Measurements from ENCODE around the gene FITM1. TPM values are rescaled to one million over a fixed set of nuclear protein-coding genes. Genes with fewer than 3 reads are reported as not detected.

Gene FITM1
- total RNA-seq, 1 donor from 2014 or later = 0.27 TPM

DNA sequence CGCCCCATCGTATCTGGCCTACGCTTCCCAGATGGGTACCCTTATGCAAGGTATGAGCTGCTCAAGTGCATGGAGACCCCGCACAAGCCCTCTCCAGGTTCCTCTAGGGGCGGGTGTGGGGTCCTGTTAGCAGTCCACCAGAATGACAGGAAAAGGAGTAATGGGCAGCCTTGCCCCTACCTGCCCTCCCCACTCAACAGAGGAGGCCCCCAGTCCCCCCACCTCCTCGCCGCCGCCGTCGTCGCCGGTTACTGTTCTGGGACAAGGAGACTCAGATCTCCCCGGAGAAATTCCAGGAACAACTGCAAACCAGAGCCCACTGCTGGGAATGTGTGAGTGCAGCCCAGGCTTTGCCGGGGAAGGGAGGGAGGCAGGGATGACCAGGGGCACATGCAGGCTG lies 47.4 kb downstream of the FITM1 start:
- H3K27ac Mint-ChIP-seq (ENCODE audit: unreplicated experiment) = no peak overlapping the region

GRCh38 chr14:24178399-24179178 lies 48.1 kb downstream of the FITM1 start:
- Mint-ChIP-seq H3K27me3 (ENCODE audit: low read depth) (no peaks in the 10 kb centered on the region), H3K27ac (ENCODE audit: unreplicated experiment) (no peak overlapping the region), H3K4me1 (ENCODE audit: low read depth) (no peaks in the 10 kb centered on the region), H3K9me3 (ENCODE audit: low read depth) (no peaks in the 10 kb centered on the region), H3K4me3 (ENCODE audit: unreplicated experiment) (no peak overlapping the region), H3K36me3 (ENCODE audit: low read depth) (peaks cover 21% of the 10 kb centered on the region)
- no peak for DNase-seq (ENCODE audit: low spot score)
- TF ChIP-seq CTCF (IDR thresholded peaks at IDR 0.05) = no peak

More for the DNA sequence above, 47.4 kb downstream of the FITM1 start:
- H3K4me3 Mint-ChIP-seq (ENCODE audit: unreplicated experiment) = no peak overlapping the region
- no peak for TF ChIP-seq CTCF (IDR thresholded peaks at IDR 0.05)
- no peak for DNase-seq (ENCODE audit: low spot score)
- peaks cover 18% of the 10 kb centered on the region for H3K36me3 Mint-ChIP-seq (ENCODE audit: low read depth)
- no peaks in the 10 kb centered on the region for H3K9me3 Mint-ChIP-seq (ENCODE audit: low read depth)
- no peaks in the 10 kb centered on the region for H3K27me3 Mint-ChIP-seq (ENCODE audit: low read depth)
- no peaks in the 10 kb centered on the region for H3K4me1 Mint-ChIP-seq (ENCODE audit: low read depth)

GRCh38 chr14:24179294-24179960 lies 49.0 kb downstream of the FITM1 start:
- Mint-ChIP-seq H3K4me1 (ENCODE audit: low read depth) (no peaks in the 10 kb centered on the region), H3K4me3 (ENCODE audit: unreplicated experiment) (no peak overlapping the region), H3K27ac (ENCODE audit: unreplicated experiment) (no peak overlapping the region), H3K36me3 (ENCODE audit: low read depth) (peaks cover 21% of the 10 kb centered on the region), H3K9me3 (ENCODE audit: low read depth) (no peaks in the 10 kb centered on the region), H3K27me3 (ENCODE audit: low read depth) (no peaks in the 10 kb centered on the region)
- no peak for DNase-seq (ENCODE audit: low spot score)
- TF ChIP-seq CTCF (IDR thresholded peaks at IDR 0.05) = no peak

- no peak overlapping the region for H3K4me3 Mint-ChIP-seq (ENCODE audit: unreplicated experiment)
- H3K4me1 Mint-ChIP-seq (ENCODE audit: low read depth) = no peaks in the 10 kb centered on the region
- peaks cover 21% of the 10 kb centered on the region for H3K36me3 Mint-ChIP-seq (ENCODE audit: low read depth)
- H3K27ac Mint-ChIP-seq (ENCODE audit: unreplicated experiment) = no peak overlapping the region
- H3K27me3 Mint-ChIP-seq (ENCODE audit: low read depth) = no peaks in the 10 kb centered on the region
- no peaks in the 10 kb centered on the region for H3K9me3 Mint-ChIP-seq (ENCODE audit: low read depth)
- no peak for TF ChIP-seq CTCF (IDR thresholded peaks at IDR 0.05)
- no peak for DNase-seq (ENCODE audit: low spot score)
Observed at GRCh38 chr14:24179961-24180796, 49.7 kb downstream of the FITM1 start.

All from chondrocyte (in vitro differentiated cells).